NCI-H2171 (cell line): ENCODE data around the gene ASTN2.

Source experiments
- DNase-seq: peaks from one replicate; lab custom pipeline; 2025; lab: John Stamatoyannopoulos, UW

ASTN2 gene

GRCh38 chr9:117414906-117415331 lies at the start of gene ASTN2:
Gene ASTN2, minus strand, starts transcription at chr9:117415057. Its CDS starts 119 bp downstream, at chr9:117414938.
- DNase-seq: no peak

GRCh38 chr9:117462861-117463260 lies 48.0 kb upstream of the ASTN2 start:
- no peak for DNase-seq

GRCh38 chr9:117461386-117461785 lies 46.5 kb upstream of the ASTN2 start:
- DNase-seq: no peak

- no peak for DNase-seq
Observed at GRCh38 chr9:117460743-117461142, 45.9 kb upstream of the ASTN2 start.

- DNase-seq: no peak
Observed at GRCh38 chr9:117459913-117460312, 45.1 kb upstream of the ASTN2 start.

GRCh38 chr9:117458066-117458465 lies 43.2 kb upstream of the ASTN2 start:
- peak; percentile 51 for DNase-seq

- DNase-seq: no peak
Observed at GRCh38 chr9:117454711-117455110, 39.9 kb upstream of the ASTN2 start.

- DNase-seq: no peak
Observed at GRCh38 chr9:117453737-117454136, 38.9 kb upstream of the ASTN2 start.

- no peak for DNase-seq
Observed at GRCh38 chr9:117451311-117451710, 36.5 kb upstream of the ASTN2 start.

- DNase-seq: no peak
Observed at GRCh38 chr9:117448066-117448465, 33.2 kb upstream of the ASTN2 start.

- DNase-seq: no peak
Observed at GRCh38 chr9:117445631-117446030, 30.8 kb upstream of the ASTN2 start.

- DNase-seq: no peak
Observed at GRCh38 chr9:117444501-117444900, 29.6 kb upstream of the ASTN2 start.

- no peak for DNase-seq
Observed at GRCh38 chr9:117437283-117437682, 22.4 kb upstream of the ASTN2 start.

- no peak for DNase-seq
Observed at GRCh38 chr9:117435630-117436261, 20.9 kb upstream of the ASTN2 start.

GRCh38 chr9:117434566-117434965 lies 19.7 kb upstream of the ASTN2 start:
- DNase-seq: peak; percentile 40

GRCh38 chr9:117430813-117431212 lies 16.0 kb upstream of the ASTN2 start:
- DNase-seq: no peak

GRCh38 chr9:117427357-117427913 lies 12.6 kb upstream of the ASTN2 start:
- DNase-seq: no peak

GRCh38 chr9:117425566-117425965 lies 10.7 kb upstream of the ASTN2 start:
- no peak for DNase-seq

- DNase-seq: no peak
Observed at GRCh38 chr9:117424291-117424690, 9.4 kb upstream of the ASTN2 start.

GRCh38 chr9:117418111-117418510 lies 3.3 kb upstream of the ASTN2 start:
- no peak for DNase-seq

GRCh38 chr9:117416856-117417255 lies 2.0 kb upstream of the ASTN2 start:
- DNase-seq: no peak

GRCh38 chr9:117415358-117415914 lies 579 bp upstream of the ASTN2 start:
- DNase-seq: no peak

- DNase-seq: peak; percentile 59
Observed at GRCh38 chr9:117414220-117414905, 494 bp downstream of the ASTN2 start.
